GM12878 (cell line): ENCODE data around the gene PINK1. TPM values are rescaled to one million over a fixed set of nuclear protein-coding genes. Genes with fewer than 3 reads are reported as not detected.

Experiments
- ATAC-seq: fragments of 200-7000 bp; cut with Tn5 transposase; 3 replicates; pipeline ENCODE4 v1.9.1; 2020; ENCODE audit warnings: mild to moderate bottlenecking, moderate library complexity
- BruUV-seq: library from RNA; stranded (reverse); fragments of 400-500 nt; replicated peaks from 2 replicates; lab custom pipeline; 2021; lab: Mats Ljungman, UMichigan
- CTCF ChIA-PET: fragments of 300-600 bp; sonication (Branson Sonifier 250); formaldehyde crosslinking; extraction: SDS; loops from one replicate; lab custom pipeline; 2021; ENCODE audit warnings: inconsistent platforms; lab: Yijun Ruan, JAX
- POLR2A ChIA-PET: fragments of 350-600 bp; formaldehyde crosslinking; extraction: SDS; loops from one replicate; lab custom pipeline; 2021; ENCODE audit warnings: inconsistent platforms; lab: Charles Lee
- RAD21 ChIA-PET: fragments of 300-600 bp; sonication (Branson Sonifier 250); formaldehyde crosslinking; loops from one replicate; lab custom pipeline; 2023; ENCODE audit warnings: antibody characterized with exemption; ENCODE audit not compliant: unreplicated experiment; lab: Charles Lee
- SMC1A ChIA-PET: fragments of 300-600 bp; sonication (Branson Sonifier 250); formaldehyde crosslinking; loops from one replicate; lab custom pipeline; 2023; ENCODE audit not compliant: unreplicated experiment, uncharacterized antibody; lab: Charles Lee
- DNase-seq: peaks from one replicate; pipeline ENCODE4 v3.0.0-alpha.2; 2011; ENCODE audit warnings: low read depth, low spot score
- FAIRE-seq: peaks from 3 replicates; lab custom pipeline; 2011; peaks lifted over from hg19 to GRCh38; lab: Jason Lieb, UNC
- H2AFZ ChIP-seq: 2 replicates; pipeline ENCODE4 v1.6.0; 2011; ENCODE audit warnings: low read depth, low read length, control low read depth; ENCODE audit not compliant: control insufficient read depth
- H3K27ac ChIP-seq: 2 replicates; pipeline ENCODE4 v1.5.1; 2011; ENCODE audit warnings: control low read depth; ENCODE audit not compliant: control insufficient read depth, insufficient read depth
- H3K27me3 ChIP-seq, 2 experiments: replicated peaks in 1 of 2; 2 replicates each; pipeline versions ENCODE4 v1.6.0 to v1.6.1; 2011; ENCODE audit warnings: low read length in 1 of 2; ENCODE audit not compliant: control insufficient read depth in 2 of 2, insufficient read depth in 2 of 2
- H3K36me3 ChIP-seq, 2 experiments: 2 replicates each; pipeline ENCODE4 v1.5.1; 2011; ENCODE audit warnings: low read length in 1 of 2; ENCODE audit not compliant: control insufficient read depth in 2 of 2, insufficient read depth in 2 of 2
- H3K4me1 ChIP-seq: 2 replicates; pipeline ENCODE4 v1.6.1; 2011; ENCODE audit warnings: mild to moderate bottlenecking, low read length, moderate library complexity, mixed read lengths; ENCODE audit not compliant: control insufficient read depth, insufficient read depth
- H3K4me2 ChIP-seq: 2 replicates; pipeline ENCODE4 v1.6.0; 2011; ENCODE audit warnings: control low read depth; ENCODE audit not compliant: control insufficient read depth, insufficient read depth
- H3K4me3 ChIP-seq: fragments of 200-600 bp; sonication (generic); 2 replicates; pipeline ENCODE4 v1.5.1; 2016
- H3K79me2 ChIP-seq: 2 replicates; pipeline ENCODE4 v1.6.0; 2011; ENCODE audit warnings: low read length; ENCODE audit not compliant: control insufficient read depth, insufficient read depth
- H3K9ac ChIP-seq: 2 replicates; pipeline ENCODE4 v1.8.0; 2011; ENCODE audit warnings: low read length, control low read depth, mixed read lengths; ENCODE audit not compliant: control insufficient read depth, insufficient read depth
- H3K9me3 ChIP-seq: replicated peaks from 3 replicates; pipeline ENCODE4 v1.5.1; 2011; ENCODE audit warnings: mild to moderate bottlenecking, low read length; ENCODE audit not compliant: control insufficient read depth, insufficient read depth
- H4K20me1 ChIP-seq: 2 replicates; pipeline ENCODE4 v1.6.0; 2011; ENCODE audit not compliant: control insufficient read depth, insufficient read depth
- CBX5 ChIP-seq: sonication (generic); IDR thresholded peaks from 2 replicates; pipeline ENCODE4 v1.6.1; 2016; ENCODE audit warnings: low read depth, moderate library complexity, mild to moderate bottlenecking, inconsistent platforms
- ETV6 ChIP-seq, 2 experiments: fragments of 450-650 bp in 1 of 2; IDR thresholded peaks in 1 of 2; conservative IDR thresholded peaks in 1 of 2; 2 replicates each; pipeline ENCODE4 v1.6.1; 2014; ENCODE audit warnings: antibody characterized with exemption in 1 of 2, borderline replicate concordance in 1 of 2, low read depth in 1 of 2, mild to moderate bottlenecking in 1 of 2, moderate library complexity in 1 of 2
- HCFC1 ChIP-seq: fragments of 150-350 bp; IDR thresholded peaks from 2 replicates; pipeline ENCODE4 v1.6.1; 2014; ENCODE audit warnings: low read length
- KDM1A ChIP-seq: fragments of 200-600 bp; sonication (generic); IDR thresholded peaks from 2 replicates; pipeline ENCODE4 v1.6.1; 2016; ENCODE audit warnings: borderline replicate concordance
- NFYA ChIP-seq: IDR thresholded peaks from 2 replicates; pipeline ENCODE4 v1.6.1; 2011; ENCODE audit warnings: low read depth, mild to moderate bottlenecking, low read length, improper control_type of control experiment, borderline replicate concordance
- SIX5 ChIP-seq: IDR thresholded peaks from 2 replicates; pipeline ENCODE4 v1.6.1; 2011; ENCODE audit warnings: mild to moderate bottlenecking, low read depth, low read length, moderate library complexity; ENCODE audit not compliant: severe bottlenecking
- SMAD1 ChIP-seq: fragments of 450-650 bp; IDR thresholded peaks from 2 replicates; pipeline ENCODE4 v1.6.1; 2018; ENCODE audit warnings: mild to moderate bottlenecking, low read depth; ENCODE audit not compliant: partially characterized antibody
- SREBF2 ChIP-seq: IDR thresholded peaks from 2 replicates; pipeline ENCODE4 v1.6.1; 2012; ENCODE audit warnings: mild to moderate bottlenecking, low read length
- ZNF622 ChIP-seq: fragments of 450-650 bp; IDR thresholded peaks from 2 replicates; pipeline ENCODE4 v1.6.1; 2017; ENCODE audit warnings: mild to moderate bottlenecking, inconsistent platforms
- WGBS: methylation state at CpG from one replicate; pipeline ENCODE4 v1.1.6; 2016; ENCODE audit warnings: low lambda C conversion rate; ENCODE audit not compliant: insufficient replicate concordance, insufficient coverage; ENCODE audit errors: missing lambda C conversion rate; 5-methylcytosine and 5-hydroxymethylcytosine counted together
- in situ Hi-C: fragments of 300-500 bp; cut with MboI; formaldehyde crosslinking; loops from 9 replicates; pipeline ENCODE4 v1.14.3; 2018; ENCODE audit warnings: mixed read lengths
- intact Hi-C: fragments of 100-400 bp; cut with micrococcal nuclease; formaldehyde crosslinking; loops from one replicate; pipeline ENCODE4 v1.14.2; 2022; ENCODE audit not compliant: unreplicated experiment
- polyA plus RNA-seq, 11 experiments: library from polyadenylated mRNA; depleted of rRNA in 4 of 11; unstranded in 6 of 11; stranded (reverse) in 5 of 11; fragments of >200 nt; fragmentation: Nextera tagmentation in 4 of 11; fragmentation: Illumina TruSeq in 1 of 11; extraction: Ambion mirVana in 4 of 11; extraction: Trizol in 1 of 11; gene quantifications; 1 replicate in 1 of 11; 2 replicates in 10 of 11; pipeline versions ENCODE4 v1.2.1 to v1.2.3, GENCODE V29; 2011 to 2016; ENCODE audit warnings: inconsistent platforms in 2 of 11, missing spikeins in 2 of 11, low read depth in 1 of 11
- total RNA-seq, 4 experiments: library from RNA; depleted of rRNA in 3 of 4; stranded (reverse); fragments of >200 nt in 3 of 4; fragmentation: Illumina TruSeq in 1 of 4; extraction: Trizol in 1 of 4; gene quantifications; 2 replicates each; pipeline versions ENCODE4 v1.2.1 to v1.2.3, GENCODE V29; 2013 to 2021
- TF ChIP-seq, protein P1 (sequence below): IDR thresholded peaks from 2 replicates; pipeline ENCODE4 v1.6.1; 2012; ENCODE audit warnings: improper control_type of control experiment, low read depth, low read length; ENCODE audit not compliant: insufficient replicate concordance
- TF ChIP-seq, protein P2 (sequence below): IDR thresholded peaks from 2 replicates; pipeline ENCODE4 v1.6.1; 2012; ENCODE audit warnings: low read depth, low read length, improper control_type of control experiment
- TF ChIP-seq, protein P3 (sequence below), 3 experiments: IDR thresholded peaks in 2 of 3; conservative IDR thresholded peaks in 1 of 3; 2 replicates each; pipeline ENCODE4 v1.5.1; 2011; ENCODE audit warnings: low read depth in 3 of 3, low read length in 3 of 3, mild to moderate bottlenecking in 3 of 3, control low read depth in 2 of 3, moderate library complexity in 2 of 3, inconsistent platforms in 1 of 3, mixed read lengths in 1 of 3; ENCODE audit not compliant: control insufficient read depth in 2 of 3, insufficient read depth in 1 of 3; ENCODE audit errors: extremely low read depth in 1 of 3
- TF ChIP-seq, protein P4 (sequence below): fragments of 450-650 bp; IDR thresholded peaks from 2 replicates; pipeline ENCODE4 v1.6.1; 2018; ENCODE audit warnings: borderline replicate concordance, mild to moderate bottlenecking; ENCODE audit not compliant: partially characterized antibody

PINK1 gene
- total and polyA plus RNA-seq, 10 of the 15 experiments (the other 5 are each of a cell fraction or from before 2014, with no cell fraction given), result 0.42 to 4.4 (median 1.9) TPM; not detected in 1

DNA sequence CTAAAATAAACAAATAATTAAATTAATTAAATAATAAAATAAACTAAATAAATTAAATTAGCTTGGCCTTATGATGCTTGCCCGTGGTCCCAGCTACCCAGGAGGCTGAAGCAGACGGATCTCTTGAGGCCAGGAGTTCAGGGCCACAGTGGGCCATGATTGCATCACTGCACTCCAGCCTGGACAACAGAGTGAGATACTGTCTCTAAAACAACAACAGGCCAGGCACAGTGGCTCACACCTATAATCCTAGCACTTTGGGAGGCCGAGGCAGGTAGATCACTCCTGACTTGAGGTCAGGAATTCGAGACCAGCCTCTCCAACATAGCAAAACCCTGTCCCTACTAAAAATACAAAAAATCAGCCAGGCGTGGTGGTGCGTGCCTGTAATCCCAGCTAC, 12.2 kb upstream of the PINK1 start:
- FAIRE-seq, result no peak
- WGBS, result 33% methylated on average over 6 of the region's 6 CpGs
- TF ChIP-seq KDM1A (no peak), NFYA (no peak), SIX5 (no peak), HCFC1 (no peak), ETV6 (conservative IDR thresholded peaks at IDR 0.05 in 1 of 2, IDR thresholded peaks at IDR 0.05 in 1 of 2; ENCODE audit: borderline replicate concordance in 1 of 2, low read depth in 1 of 2) (no peak), ZNF622 (no peak), SMAD1 (no peak), SREBF2 (no peak), CBX5 (no peak)
- TF ChIP-seq, protein P1, sequence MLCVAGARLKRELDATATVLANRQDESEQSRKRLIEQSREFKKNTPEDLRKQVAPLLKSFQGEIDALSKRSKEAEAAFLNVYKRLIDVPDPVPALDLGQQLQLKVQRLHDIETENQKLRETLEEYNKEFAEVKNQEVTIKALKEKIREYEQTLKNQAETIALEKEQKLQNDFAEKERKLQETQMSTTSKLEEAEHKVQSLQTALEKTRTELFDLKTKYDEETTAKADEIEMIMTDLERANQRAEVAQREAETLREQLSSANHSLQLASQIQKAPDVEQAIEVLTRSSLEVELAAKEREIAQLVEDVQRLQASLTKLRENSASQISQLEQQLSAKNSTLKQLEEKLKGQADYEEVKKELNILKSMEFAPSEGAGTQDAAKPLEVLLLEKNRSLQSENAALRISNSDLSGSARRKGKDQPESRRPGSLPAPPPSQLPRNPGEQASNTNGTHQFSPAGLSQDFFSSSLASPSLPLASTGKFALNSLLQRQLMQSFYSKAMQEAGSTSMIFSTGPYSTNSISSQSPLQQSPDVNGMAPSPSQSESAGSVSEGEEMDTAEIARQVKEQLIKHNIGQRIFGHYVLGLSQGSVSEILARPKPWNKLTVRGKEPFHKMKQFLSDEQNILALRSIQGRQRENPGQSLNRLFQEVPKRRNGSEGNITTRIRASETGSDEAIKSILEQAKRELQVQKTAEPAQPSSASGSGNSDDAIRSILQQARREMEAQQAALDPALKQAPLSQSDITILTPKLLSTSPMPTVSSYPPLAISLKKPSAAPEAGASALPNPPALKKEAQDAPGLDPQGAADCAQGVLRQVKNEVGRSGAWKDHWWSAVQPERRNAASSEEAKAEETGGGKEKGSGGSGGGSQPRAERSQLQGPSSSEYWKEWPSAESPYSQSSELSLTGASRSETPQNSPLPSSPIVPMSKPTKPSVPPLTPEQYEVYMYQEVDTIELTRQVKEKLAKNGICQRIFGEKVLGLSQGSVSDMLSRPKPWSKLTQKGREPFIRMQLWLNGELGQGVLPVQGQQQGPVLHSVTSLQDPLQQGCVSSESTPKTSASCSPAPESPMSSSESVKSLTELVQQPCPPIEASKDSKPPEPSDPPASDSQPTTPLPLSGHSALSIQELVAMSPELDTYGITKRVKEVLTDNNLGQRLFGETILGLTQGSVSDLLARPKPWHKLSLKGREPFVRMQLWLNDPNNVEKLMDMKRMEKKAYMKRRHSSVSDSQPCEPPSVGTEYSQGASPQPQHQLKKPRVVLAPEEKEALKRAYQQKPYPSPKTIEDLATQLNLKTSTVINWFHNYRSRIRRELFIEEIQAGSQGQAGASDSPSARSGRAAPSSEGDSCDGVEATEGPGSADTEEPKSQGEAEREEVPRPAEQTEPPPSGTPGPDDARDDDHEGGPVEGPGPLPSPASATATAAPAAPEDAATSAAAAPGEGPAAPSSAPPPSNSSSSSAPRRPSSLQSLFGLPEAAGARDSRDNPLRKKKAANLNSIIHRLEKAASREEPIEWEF, result no peak
- TF ChIP-seq, protein P2, sequence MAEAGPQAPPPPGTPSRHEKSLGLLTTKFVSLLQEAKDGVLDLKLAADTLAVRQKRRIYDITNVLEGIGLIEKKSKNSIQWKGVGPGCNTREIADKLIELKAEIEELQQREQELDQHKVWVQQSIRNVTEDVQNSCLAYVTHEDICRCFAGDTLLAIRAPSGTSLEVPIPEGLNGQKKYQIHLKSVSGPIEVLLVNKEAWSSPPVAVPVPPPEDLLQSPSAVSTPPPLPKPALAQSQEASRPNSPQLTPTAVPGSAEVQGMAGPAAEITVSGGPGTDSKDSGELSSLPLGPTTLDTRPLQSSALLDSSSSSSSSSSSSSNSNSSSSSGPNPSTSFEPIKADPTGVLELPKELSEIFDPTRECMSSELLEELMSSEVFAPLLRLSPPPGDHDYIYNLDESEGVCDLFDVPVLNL, result no peak
- TF ChIP-seq, protein P3, sequence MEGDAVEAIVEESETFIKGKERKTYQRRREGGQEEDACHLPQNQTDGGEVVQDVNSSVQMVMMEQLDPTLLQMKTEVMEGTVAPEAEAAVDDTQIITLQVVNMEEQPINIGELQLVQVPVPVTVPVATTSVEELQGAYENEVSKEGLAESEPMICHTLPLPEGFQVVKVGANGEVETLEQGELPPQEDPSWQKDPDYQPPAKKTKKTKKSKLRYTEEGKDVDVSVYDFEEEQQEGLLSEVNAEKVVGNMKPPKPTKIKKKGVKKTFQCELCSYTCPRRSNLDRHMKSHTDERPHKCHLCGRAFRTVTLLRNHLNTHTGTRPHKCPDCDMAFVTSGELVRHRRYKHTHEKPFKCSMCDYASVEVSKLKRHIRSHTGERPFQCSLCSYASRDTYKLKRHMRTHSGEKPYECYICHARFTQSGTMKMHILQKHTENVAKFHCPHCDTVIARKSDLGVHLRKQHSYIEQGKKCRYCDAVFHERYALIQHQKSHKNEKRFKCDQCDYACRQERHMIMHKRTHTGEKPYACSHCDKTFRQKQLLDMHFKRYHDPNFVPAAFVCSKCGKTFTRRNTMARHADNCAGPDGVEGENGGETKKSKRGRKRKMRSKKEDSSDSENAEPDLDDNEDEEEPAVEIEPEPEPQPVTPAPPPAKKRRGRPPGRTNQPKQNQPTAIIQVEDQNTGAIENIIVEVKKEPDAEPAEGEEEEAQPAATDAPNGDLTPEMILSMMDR (IDR thresholded peaks at IDR 0.05 in 2 of 3, conservative IDR thresholded peaks at IDR 0.05 in 1 of 3; ENCODE audit: control insufficient read depth in 2 of 3, extremely low read depth in 1 of 3, insufficient read depth in 1 of 3, low read depth in 3 of 3, low read length in 3 of 3), result no peak
- TF ChIP-seq, protein P4, sequence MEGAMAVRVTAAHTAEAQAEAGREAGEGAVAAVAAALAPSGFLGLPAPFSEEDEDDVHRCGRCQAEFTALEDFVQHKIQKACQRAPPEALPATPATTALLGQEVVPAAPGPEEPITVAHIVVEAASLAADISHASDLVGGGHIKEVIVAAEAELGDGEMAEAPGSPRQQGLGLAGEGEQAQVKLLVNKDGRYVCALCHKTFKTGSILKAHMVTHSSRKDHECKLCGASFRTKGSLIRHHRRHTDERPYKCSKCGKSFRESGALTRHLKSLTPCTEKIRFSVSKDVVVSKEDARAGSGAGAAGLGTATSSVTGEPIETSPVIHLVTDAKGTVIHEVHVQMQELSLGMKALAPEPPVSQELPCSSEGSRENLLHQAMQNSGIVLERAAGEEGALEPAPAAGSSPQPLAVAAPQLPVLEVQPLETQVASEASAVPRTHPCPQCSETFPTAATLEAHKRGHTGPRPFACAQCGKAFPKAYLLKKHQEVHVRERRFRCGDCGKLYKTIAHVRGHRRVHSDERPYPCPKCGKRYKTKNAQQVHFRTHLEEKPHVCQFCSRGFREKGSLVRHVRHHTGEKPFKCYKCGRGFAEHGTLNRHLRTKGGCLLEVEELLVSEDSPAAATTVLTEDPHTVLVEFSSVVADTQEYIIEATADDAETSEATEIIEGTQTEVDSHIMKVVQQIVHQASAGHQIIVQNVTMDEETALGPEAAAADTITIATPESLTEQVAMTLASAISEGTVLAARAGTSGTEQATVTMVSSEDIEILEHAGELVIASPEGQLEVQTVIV, result no peak

More for the DNA sequence above, 12.2 kb upstream of the PINK1 start:
- no peak overlapping the region for H3K27ac ChIP-seq
- no peak overlapping the region for H3K9ac ChIP-seq
- no peaks in the 10 kb centered on the region for H3K4me1 ChIP-seq
- H3K4me2 ChIP-seq, result no peak overlapping the region
- in situ Hi-C loops, result no loop called here
- no peak overlapping the region for H2AFZ ChIP-seq
- no peaks in the 10 kb centered on the region for H4K20me1 ChIP-seq
- H3K9me3 ChIP-seq, result no peaks in the 10 kb centered on the region
- H3K27me3 ChIP-seq, result no peaks in the 10 kb centered on the region; a peak in 1 of 4 replicates
- RAD21 ChIA-PET, result no interaction called here
- BruUV-seq, result no TSS peak
- no peak overlapping the region for H3K4me3 ChIP-seq
- no peaks in the 10 kb centered on the region for H3K36me3 ChIP-seq
- intact Hi-C loops, result no loop called here
- H3K79me2 ChIP-seq, result no peaks in the 10 kb centered on the region
- SMC1A ChIA-PET, result interaction anchor here (0.6 kb wide), 1 partner anchor 46 kb away, joined by 4 read pairs; no protein-coding TSS in a partner anchor
- ATAC-seq, result no peak
- CTCF ChIA-PET, result interaction anchor here (0.6 to 1.1 kb wide), 2 partner anchors 18 to 369 kb away, joined by 3 read pairs; no protein-coding TSS in a partner anchor
- POLR2A ChIA-PET, result no interaction called here
- DNase-seq, result no peak
